HL-60/S4 treated with retinoic acid at 250 ng/mL for 4 days and 3 days (cell line): ENCODE results near the gene C20orf202.
"Not testable (repeated sequence)": the region's sequence is repeated elsewhere in the genome, so short reads cannot be mapped to it uniquely, and the experiment has no call there.

Experiments
- in situ Hi-C: fragments of 300-500 bp; cut with MboI; formaldehyde crosslinking; loops from 2 replicates; pipeline ENCODE4 v1.7.0; 2022; ENCODE audit warnings: low sequenced_read_pairs

Gene C20orf202

DNA sequence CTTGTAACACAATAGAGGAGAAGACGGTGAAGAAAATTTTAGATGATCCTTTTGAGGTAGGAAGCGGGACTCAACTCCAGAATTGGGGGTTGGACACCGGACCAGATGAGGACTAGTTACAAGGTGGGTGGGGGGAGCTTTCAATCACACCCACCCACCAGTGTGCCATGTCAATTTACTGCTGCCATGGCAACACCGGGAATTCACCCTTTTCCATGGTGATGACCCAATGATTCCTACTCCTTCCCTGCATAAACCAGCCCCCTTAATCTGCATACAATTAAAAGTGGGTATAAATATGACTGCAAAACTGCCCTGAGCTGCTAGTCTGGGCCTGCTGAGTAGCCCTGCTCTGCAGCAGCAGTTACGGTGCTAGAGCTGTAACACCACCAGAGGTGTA, 37.3 kb downstream of the C20orf202 start:
- in situ Hi-C loops = no loop called here

DNA sequence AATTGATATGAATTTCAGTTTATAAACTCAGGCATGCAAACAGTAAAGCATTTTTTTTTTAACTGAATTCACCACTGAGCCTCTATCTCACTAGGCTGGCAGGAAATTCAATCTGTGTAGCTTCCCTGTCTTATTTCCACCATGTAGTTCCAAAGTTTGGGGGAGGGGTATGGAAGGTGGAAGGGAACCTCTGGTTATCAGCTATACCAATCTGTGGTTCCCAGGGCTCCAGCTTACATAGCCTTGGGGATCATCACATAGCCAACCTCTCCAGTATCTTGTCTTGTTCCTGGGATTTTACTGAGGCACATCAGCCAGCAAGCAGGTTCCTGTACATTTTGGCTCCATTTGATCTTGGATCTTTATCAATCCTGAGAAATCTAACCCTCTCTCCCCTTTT, 38.2 kb downstream of the C20orf202 start:
- in situ Hi-C loops = no loop called here

DNA sequence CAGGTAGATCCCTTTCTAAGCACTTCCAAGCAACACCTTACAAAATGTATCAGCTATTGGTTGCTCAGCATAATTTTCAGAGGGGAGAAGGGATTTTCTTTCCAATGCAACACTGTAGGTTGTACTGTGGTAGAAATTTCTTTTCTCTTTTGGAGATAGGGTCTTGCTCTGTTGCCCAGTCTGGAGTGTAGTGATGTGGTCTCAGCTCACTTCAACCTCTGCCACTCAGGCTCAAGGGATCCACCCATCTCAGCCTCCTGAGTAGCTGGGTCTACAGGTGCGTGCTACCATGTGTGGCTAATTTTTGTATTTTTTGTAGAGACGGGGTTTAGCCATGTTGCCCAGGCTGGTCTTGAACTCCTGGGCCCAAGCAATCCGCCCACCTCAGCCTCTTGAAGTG, 38.8 kb downstream of the C20orf202 start:
- in situ Hi-C loops = no loop called here

DNA sequence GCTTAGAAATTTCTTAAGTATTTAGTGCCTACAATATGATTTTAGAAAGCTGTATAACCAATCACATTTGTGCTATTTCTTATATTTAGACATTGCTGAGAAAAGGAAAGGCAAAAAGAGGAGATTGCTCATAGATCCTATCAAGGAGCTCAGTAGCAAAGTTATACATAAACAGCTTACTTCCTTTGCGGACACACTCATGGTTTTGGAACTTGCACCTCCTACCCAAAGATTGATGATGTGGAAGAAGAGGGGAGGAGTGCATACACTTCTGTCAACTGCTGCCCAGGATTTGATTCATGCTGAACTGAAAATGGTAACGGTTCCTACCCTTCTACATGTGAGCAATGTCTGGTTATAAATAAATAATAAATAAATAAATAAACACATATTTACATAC, 39.3 kb downstream of the C20orf202 start:
- in situ Hi-C loops = no loop called here

DNA sequence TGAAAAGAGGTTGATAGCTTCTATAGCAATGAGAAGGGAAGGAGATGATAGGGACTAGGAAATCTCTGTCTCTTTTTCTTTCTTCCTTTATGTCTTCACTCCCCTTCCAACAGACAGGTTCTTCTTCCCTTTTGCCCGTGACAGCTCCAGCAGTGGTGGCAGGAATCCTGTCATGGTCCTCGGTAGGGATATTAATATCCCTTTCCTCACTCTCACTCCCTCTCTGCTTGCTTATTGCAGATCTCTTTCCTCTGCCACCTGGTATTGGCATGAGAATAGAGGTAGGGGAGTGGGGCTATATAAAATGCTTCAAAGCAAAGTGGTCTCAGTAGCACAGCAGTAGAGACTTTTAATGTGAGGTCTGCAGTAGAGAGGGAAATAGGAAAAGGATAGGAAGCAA, 42.3 kb downstream of the C20orf202 start:
- in situ Hi-C loops = no loop called here

DNA sequence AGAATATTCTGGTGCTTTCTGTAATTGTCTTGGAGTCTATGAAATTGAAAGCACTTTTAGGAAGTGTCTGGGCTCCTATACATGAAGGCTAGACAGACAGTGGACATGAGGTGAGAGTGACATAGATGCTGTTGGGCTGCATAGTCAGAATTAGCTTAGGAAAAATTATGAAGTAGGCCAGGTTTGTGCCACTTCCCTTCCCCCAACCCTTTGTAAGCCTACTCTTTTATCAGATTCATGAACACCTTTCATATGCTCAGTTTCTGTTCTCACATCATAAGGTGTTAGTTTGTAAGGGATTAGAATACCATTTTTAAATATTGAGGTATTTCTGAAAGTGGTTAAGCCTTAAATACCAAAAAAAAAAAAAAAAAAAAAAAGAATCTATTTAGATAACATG, 44.4 kb downstream of the C20orf202 start:
- in situ Hi-C loops = no loop called here

DNA sequence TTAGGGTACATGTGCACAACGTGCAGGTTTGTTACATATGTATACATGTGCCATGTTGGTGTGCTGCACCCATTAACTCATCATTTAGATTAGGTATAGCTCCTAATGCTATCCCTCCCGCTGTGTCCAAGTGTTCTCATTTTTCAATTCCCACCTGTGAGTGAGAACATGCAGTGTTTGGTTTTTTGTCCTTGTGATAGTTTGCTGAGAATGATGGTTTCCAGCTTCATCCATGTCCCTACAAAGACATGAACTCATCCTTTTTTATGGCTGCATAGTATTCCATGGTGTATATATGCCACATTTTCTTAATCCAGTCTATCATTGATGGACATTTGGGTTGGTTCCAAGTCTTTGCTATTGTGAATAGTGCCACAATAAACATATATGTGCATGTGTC, 47.0 kb downstream of the C20orf202 start:
- in situ Hi-C loops = not testable (repeated sequence)

DNA sequence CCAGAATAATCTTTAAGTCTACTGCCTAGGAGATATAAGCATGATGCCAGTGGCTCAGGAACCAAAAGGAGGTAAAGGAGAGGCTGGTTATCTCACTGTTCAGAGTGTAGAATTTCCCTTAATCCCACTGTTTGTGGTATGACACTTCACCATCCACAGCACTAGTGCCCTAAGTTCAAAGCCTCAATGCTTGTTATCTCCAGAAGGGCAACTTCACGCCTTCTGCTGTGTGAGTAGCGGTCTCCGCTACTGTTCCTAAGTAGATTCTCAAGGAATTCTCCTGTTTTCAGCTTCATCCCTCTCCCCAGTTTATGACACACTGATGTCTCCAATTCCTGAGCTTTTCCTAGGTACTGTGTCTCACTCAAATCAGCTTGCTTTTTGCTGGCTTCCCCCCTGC, 49.2 kb downstream of the C20orf202 start:
- in situ Hi-C loops = no loop called here

DNA sequence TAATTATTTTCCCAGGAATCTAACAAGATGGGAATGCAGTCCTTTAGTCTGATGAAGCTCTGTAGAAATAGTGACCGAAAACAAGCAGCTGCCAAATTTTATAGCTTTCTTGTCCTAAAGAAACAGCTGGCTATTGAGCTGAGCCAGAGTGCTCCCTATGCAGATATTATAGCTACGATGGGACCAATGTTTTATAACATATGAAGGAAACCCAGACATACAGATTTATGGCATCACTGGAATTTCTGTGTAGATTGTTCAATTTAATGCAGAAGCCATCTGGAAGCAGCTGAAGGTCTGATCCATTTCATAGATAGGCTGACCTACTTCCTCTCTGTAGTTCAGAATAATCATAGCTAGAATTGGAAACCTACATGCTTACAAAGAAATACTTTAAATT, 51.0 kb downstream of the C20orf202 start:
- in situ Hi-C loops = no loop called here

DNA sequence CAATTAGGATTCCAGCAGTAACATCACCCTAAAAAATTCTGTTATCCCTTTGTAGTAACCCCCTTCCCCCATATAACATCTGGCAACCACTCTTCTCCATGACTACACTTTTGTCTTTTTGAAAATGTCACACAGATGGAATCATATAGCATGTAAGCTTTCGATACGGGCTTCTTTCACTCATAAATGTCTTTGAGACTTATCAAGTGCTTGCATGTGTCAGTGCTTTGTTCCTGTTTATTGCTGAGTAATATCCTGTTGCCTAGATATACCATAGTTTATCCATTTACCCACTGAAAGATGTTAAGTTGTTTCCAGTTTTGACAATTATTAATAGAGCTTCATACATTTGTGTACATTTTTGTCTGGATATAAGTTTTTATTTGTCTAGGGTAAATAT, 52.4 kb downstream of the C20orf202 start:
- in situ Hi-C loops = no loop called here
